GM18868 (cell line): ENCODE measurements around the gene SLC5A11.
"Not testable (repeated sequence)": the region's sequence is repeated elsewhere in the genome, so short reads cannot be mapped to it uniquely, and the experiment has no call there.

Experiments used
- ATAC-seq: cut with Tn5 transposase; IDR thresholded peaks from one replicate; pipeline ENCODE4 v1.9.1; 2021; ENCODE audit warnings: mild to moderate bottlenecking, moderate library complexity; ENCODE audit not compliant: unreplicated experiment

The SLC5A11 gene

GRCh38 chr16:24856871-24857270 is 11.1 kb downstream of the SLC5A11 start:
- ATAC-seq, result not testable (repeated sequence)

GRCh38 chr16:24858219-24859041 is 12.7 kb downstream of the SLC5A11 start:
- ATAC-seq, result no peak

GRCh38 chr16:24861461-24861860 is 15.7 kb downstream of the SLC5A11 start:
- ATAC-seq, result no peak

GRCh38 chr16:24863582-24864437 is 18.0 kb downstream of the SLC5A11 start:
- no peak for ATAC-seq

GRCh38 chr16:24869033-24869432 is 23.3 kb downstream of the SLC5A11 start:
- no peak for ATAC-seq

GRCh38 chr16:24871891-24872290 is 26.1 kb downstream of the SLC5A11 start:
- ATAC-seq, result no peak

GRCh38 chr16:24873028-24873427 is 27.3 kb downstream of the SLC5A11 start:
- no peak for ATAC-seq

GRCh38 chr16:24875466-24875865 is 29.7 kb downstream of the SLC5A11 start:
- no peak for ATAC-seq

- no peak for ATAC-seq
Measured at GRCh38 chr16:24876231-24876630, 30.5 kb downstream of the SLC5A11 start.

GRCh38 chr16:24879684-24880083 is 33.9 kb downstream of the SLC5A11 start:
- ATAC-seq, result no peak

GRCh38 chr16:24883714-24884151 is 38.0 kb downstream of the SLC5A11 start:
- no peak for ATAC-seq

GRCh38 chr16:24887472-24887871 is 41.7 kb downstream of the SLC5A11 start:
- no peak for ATAC-seq

GRCh38 chr16:24890746-24891145 is 45.0 kb downstream of the SLC5A11 start:
- ATAC-seq, result no peak

GRCh38 chr16:24896439-24896838 is 50.7 kb downstream of the SLC5A11 start:
- ATAC-seq, result no peak

GRCh38 chr16:24897522-24897921 is 51.8 kb downstream of the SLC5A11 start:
- ATAC-seq, result not testable (repeated sequence)

- ATAC-seq, result no peak
Measured at GRCh38 chr16:24900230-24900629, 54.5 kb downstream of the SLC5A11 start.

- ATAC-seq, result no peak
Measured at GRCh38 chr16:24906199-24906808, 60.5 kb downstream of the SLC5A11 start.

GRCh38 chr16:24906901-24907300 is 61.1 kb downstream of the SLC5A11 start:
- no peak for ATAC-seq

GRCh38 chr16:24908716-24909115 is 63.0 kb downstream of the SLC5A11 start:
- no peak for ATAC-seq

GRCh38 chr16:24909856-24910255 is 64.1 kb downstream of the SLC5A11 start:
- ATAC-seq, result no peak

GRCh38 chr16:24915019-24915418 is 69.3 kb downstream of the SLC5A11 start:
- no peak for ATAC-seq
